ENCODE results near the gene POMZP3.
"Not testable (repeated sequence)": the region's sequence is repeated elsewhere in the genome, so short reads cannot be mapped to it uniquely, and the experiment has no call there.

POMZP3 gene

DNA sequence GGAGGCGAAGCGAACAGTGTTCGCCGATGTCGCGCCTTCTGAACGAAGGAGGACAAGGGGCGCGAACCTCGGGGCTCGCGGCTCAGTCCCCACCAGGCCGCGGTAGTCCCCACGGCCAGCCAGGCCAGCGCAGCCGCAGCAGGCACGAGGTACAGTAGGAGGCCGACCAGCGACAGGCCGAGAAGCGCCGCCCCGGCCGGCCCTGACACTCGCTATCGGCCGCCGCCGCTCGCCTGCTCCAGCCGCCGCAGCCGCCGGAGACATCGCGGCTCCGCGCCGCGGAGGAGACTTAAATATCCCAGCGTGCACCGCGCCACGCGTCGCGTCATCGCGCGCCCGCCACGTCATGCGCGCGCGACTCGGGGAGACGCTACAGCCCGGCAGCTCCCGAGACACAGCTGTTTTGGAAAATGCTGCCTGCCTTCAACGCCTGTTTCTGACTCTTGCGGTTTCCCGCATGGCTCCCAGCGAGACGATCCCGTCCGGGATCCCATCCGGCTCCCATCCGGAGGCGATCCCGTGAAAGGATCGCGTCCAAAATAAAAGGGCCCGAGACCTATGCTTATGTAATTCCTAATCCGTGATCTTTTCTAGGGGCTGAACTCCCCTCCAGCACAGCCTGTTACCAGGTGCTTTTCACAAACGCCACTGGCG is at the start of gene POMZP3:
Gene POMZP3, minus strand, starts transcription at position 291 of the 654 bp plus-strand sequence. CDS start 1,215 bp downstream, outside the sequence.
- Histone ChIP-seq H3K4me3 (ENCODE audit: low read length) (peak within 1 kb of the TSS; percentile 65), H3K9ac (ENCODE audit: low read length) (peak within 1 kb of the TSS; percentile 62)
- not testable (repeated sequence) for H3K27ac ChIP-seq (ENCODE audit: low read length); H3K9me3 ChIP-seq (ENCODE audit: control insufficient read depth, low read depth, low read length); H3K27me3 ChIP-seq (ENCODE audit: control insufficient read depth, insufficient read depth, low read length); H3K36me3 ChIP-seq (ENCODE audit: control insufficient read depth, low read depth, low read length); H3K4me1 ChIP-seq (ENCODE audit: control insufficient read depth, low read depth, low read length)

GRCh38 chr7:76675783-76676182 is 48.7 kb upstream of the POMZP3 start:
- H3K27ac ChIP-seq (ENCODE audit: low read length); H3K27me3 ChIP-seq (ENCODE audit: control insufficient read depth, insufficient read depth, low read length); H3K9ac ChIP-seq (ENCODE audit: low read length); H3K4me3 ChIP-seq (ENCODE audit: low read length); H3K4me1 ChIP-seq (ENCODE audit: control insufficient read depth, low read depth, low read length); H3K9me3 ChIP-seq (ENCODE audit: control insufficient read depth, low read depth, low read length); H3K36me3 ChIP-seq (ENCODE audit: control insufficient read depth, low read depth, low read length): not testable (repeated sequence)

- not testable (repeated sequence) for H3K4me3 ChIP-seq (ENCODE audit: low read length); H3K36me3 ChIP-seq (ENCODE audit: control insufficient read depth, low read depth, low read length); H3K4me1 ChIP-seq (ENCODE audit: control insufficient read depth, low read depth, low read length); H3K9me3 ChIP-seq (ENCODE audit: control insufficient read depth, low read depth, low read length); H3K27me3 ChIP-seq (ENCODE audit: control insufficient read depth, insufficient read depth, low read length)
- Histone ChIP-seq H3K27ac (ENCODE audit: low read length) (peak overlapping the region; percentile 94), H3K9ac (ENCODE audit: low read length) (peak overlapping the region; percentile 62)
These were observed 46.3 kb upstream of the POMZP3 start for GRCh38 chr7:76673346-76673745.

DNA sequence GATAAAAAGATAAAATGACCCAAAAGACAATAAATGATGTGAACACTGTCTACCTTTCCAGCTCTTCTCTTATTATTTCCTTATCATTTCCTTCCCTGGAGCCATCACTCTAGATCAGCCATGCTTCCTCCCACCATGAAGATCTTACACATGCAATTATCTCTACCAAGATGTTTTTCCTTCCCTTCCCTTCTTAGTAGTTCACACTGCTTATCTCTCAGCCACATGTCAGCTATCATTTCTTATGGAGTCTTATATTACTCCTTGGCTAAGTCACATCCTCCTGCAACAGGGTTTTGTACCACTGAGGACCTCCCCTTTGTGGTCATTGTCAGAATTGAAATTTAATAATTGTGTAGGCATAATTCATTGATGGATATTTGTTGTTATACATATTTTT is 32.1 kb upstream of the POMZP3 start:
- H3K9me3 ChIP-seq (ENCODE audit: control insufficient read depth, low read depth, low read length); H3K27me3 ChIP-seq (ENCODE audit: control insufficient read depth, insufficient read depth, low read length); H3K36me3 ChIP-seq (ENCODE audit: control insufficient read depth, low read depth, low read length); H3K9ac ChIP-seq (ENCODE audit: low read length); H3K4me1 ChIP-seq (ENCODE audit: control insufficient read depth, low read depth, low read length); H3K4me3 ChIP-seq (ENCODE audit: low read length); H3K27ac ChIP-seq (ENCODE audit: low read length): not testable (repeated sequence)

DNA sequence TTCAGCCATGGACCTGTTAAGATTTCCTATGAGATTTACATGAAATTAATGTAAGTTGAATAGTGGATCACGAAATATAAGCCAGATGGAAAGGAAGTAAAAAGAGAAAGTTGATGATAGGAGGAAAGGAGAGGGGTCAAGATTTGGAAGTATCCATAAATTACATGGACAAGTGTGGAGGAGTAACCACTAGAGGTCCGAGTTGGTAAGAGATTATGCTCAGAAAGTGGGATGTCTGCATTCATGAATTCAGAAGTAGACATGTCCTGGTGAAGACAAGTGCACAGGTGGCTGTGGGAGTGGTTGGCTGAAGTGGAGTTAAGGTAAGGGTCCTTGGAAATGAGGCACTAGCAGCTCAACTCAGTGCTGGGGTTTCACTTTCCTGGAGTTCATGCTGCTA is 29.3 kb upstream of the POMZP3 start:
- not testable (repeated sequence) for H3K9ac ChIP-seq (ENCODE audit: low read length); H3K36me3 ChIP-seq (ENCODE audit: control insufficient read depth, low read depth, low read length); H3K27me3 ChIP-seq (ENCODE audit: control insufficient read depth, insufficient read depth, low read length); H3K27ac ChIP-seq (ENCODE audit: low read length); H3K9me3 ChIP-seq (ENCODE audit: control insufficient read depth, low read depth, low read length); H3K4me3 ChIP-seq (ENCODE audit: low read length); H3K4me1 ChIP-seq (ENCODE audit: control insufficient read depth, low read depth, low read length)

- H3K4me1 ChIP-seq (ENCODE audit: control insufficient read depth, low read depth, low read length); H3K9ac ChIP-seq (ENCODE audit: low read length); H3K4me3 ChIP-seq (ENCODE audit: low read length); H3K27ac ChIP-seq (ENCODE audit: low read length); H3K27me3 ChIP-seq (ENCODE audit: control insufficient read depth, insufficient read depth, low read length); H3K9me3 ChIP-seq (ENCODE audit: control insufficient read depth, low read depth, low read length); H3K36me3 ChIP-seq (ENCODE audit: control insufficient read depth, low read depth, low read length): not testable (repeated sequence)
These were observed 15.5 kb upstream of the POMZP3 start for GRCh38 chr7:76642620-76643019.

DNA sequence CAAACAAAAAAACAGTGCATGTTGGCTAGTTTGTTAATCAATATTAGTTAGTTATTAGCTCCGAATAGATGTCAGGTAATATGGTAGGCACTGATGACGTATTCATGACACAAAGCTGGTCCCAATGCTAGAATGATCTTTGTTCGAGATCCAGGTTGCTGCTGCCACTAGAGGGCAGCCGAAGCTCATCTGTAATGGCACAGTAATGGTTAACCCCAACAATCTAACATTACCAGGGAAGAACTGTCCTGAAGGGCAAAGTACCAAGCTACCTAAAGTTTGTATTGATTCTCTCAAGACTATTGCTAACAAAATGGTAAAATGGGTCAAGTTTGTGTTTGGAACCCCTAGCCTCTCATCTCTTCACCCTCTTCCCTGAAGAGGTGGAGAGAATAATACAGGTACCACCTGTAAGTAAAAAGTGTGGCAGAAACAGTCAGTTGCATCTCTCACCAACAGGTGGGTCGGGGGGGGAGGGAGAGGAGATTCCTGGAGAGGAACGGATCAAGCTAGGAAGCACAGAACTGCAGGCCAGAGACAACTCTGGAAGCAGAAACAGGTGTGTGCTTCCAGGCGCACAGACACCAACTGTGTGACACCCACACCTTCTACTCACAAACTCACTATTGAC is 10.1 kb upstream of the POMZP3 start:
- H3K4me3 ChIP-seq (ENCODE audit: low read length); H3K27ac ChIP-seq (ENCODE audit: low read length); H3K4me1 ChIP-seq (ENCODE audit: control insufficient read depth, low read depth, low read length); H3K27me3 ChIP-seq (ENCODE audit: control insufficient read depth, insufficient read depth, low read length); H3K36me3 ChIP-seq (ENCODE audit: control insufficient read depth, low read depth, low read length); H3K9ac ChIP-seq (ENCODE audit: low read length); H3K9me3 ChIP-seq (ENCODE audit: control insufficient read depth, low read depth, low read length): not testable (repeated sequence)

DNA sequence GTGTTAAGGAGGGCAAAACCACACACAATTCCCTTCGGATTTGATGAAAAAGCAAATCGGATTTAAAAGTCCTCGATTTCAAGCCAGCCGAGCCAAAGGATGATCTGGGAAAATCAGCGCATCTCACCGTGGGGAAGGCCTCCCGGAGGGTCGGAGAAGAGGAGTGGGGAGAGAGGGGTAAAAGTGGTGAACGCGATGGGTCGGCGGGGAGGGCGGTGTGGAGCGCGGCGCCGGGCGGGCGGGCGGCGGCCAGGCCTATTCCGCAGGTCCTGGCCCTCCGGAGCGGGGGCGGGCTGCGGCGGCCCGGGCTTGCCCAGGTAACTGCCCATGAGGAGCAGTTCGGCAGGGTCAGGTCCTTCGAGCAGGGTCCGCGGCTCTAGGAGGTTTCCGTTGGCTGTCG is 498 bp downstream of the POMZP3 start:
- not testable (repeated sequence) for H3K36me3 ChIP-seq (ENCODE audit: control insufficient read depth, low read depth, low read length); H3K4me1 ChIP-seq (ENCODE audit: control insufficient read depth, low read depth, low read length); H3K27me3 ChIP-seq (ENCODE audit: control insufficient read depth, insufficient read depth, low read length); H3K27ac ChIP-seq (ENCODE audit: low read length); H3K9me3 ChIP-seq (ENCODE audit: control insufficient read depth, low read depth, low read length)
- H3K4me3 ChIP-seq (ENCODE audit: low read length), result peak overlapping the region; percentile 65
- H3K9ac ChIP-seq (ENCODE audit: low read length), result peak overlapping the region; percentile 61

DNA sequence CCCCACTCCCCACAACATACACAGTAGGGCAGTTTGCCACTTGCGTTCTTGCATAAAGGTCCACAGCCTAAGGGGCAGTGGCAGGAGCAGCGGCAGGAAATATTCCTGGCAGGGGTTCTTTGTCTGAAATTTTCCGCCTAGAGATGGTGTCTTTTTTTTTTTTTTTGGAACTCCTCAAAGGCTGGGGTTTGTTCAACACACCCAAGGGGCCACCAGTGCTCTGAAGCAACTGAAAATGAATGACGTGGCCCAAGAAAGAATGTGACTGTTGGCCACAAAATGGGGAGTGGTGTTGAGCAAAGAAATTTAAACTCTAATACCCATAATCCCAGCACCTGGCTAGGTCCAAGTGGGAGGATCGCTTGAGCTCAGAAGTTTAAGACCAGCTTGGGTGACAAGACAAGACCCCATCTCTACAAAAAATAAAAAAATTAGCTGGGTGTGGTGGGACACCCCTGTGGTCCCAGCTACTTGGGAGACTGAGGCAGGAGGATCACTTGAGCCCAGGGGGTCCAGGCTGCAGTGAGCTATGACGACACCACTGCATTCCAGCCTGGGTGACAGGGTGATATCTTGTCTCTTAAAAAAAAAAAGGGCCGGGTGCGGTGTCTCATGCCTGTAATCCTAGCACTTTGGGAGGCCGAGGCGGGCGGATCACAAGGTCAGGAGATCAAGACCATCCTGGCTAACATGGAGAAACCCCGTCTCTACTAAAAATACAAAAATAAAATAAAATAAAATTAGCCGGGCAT is 7.5 kb downstream of the POMZP3 start:
- not testable (repeated sequence) for H3K27me3 ChIP-seq (ENCODE audit: control insufficient read depth, insufficient read depth, low read length); H3K9me3 ChIP-seq (ENCODE audit: control insufficient read depth, low read depth, low read length); H3K4me3 ChIP-seq (ENCODE audit: low read length); H3K9ac ChIP-seq (ENCODE audit: low read length); H3K36me3 ChIP-seq (ENCODE audit: control insufficient read depth, low read depth, low read length); H3K4me1 ChIP-seq (ENCODE audit: control insufficient read depth, low read depth, low read length); H3K27ac ChIP-seq (ENCODE audit: low read length)

DNA sequence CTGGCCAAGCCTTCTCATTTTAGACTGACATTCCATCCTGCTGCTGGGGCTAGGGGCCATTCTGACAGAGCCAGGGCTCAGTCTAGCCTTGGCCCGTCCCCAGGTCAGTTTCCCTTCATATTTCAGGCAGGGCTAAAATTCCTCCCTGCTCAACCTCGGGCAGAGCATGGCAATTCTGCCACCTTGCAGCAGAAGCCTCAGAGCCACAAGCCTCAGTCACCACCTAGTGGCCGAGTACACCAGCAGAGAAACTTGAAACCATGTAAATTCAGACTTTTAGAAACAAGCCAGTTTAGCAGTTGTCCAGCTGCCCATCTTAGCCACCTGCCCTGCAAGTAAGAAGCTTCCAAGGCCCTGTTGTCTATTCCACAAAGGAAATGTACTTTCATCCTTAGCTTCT is 13.3 kb downstream of the POMZP3 start:
- H3K9me3 ChIP-seq (ENCODE audit: control insufficient read depth, low read depth, low read length); H3K4me1 ChIP-seq (ENCODE audit: control insufficient read depth, low read depth, low read length); H3K9ac ChIP-seq (ENCODE audit: low read length); H3K4me3 ChIP-seq (ENCODE audit: low read length); H3K27ac ChIP-seq (ENCODE audit: low read length); H3K27me3 ChIP-seq (ENCODE audit: control insufficient read depth, insufficient read depth, low read length); H3K36me3 ChIP-seq (ENCODE audit: control insufficient read depth, low read depth, low read length): not testable (repeated sequence)

DNA sequence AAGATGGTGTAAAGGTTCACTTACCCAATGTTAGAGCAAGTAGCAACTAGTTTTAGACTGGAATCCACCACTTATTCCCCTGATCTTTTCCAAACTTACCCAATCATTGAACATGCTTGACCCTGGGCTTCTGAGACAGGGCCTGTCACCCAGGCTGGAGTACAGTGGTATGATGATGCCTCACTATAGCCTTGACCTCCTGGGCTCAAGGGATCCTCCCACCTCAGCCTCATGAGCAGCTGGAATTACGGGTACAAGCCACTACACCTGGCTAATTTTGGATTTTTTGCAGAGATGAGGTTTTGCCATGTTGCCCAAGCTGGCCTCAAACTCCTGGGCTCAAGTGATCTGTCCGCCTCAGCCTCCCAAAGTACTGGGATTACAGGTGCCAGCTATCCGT is 14.8 kb downstream of the POMZP3 start:
- H3K9ac ChIP-seq (ENCODE audit: low read length); H3K4me1 ChIP-seq (ENCODE audit: control insufficient read depth, low read depth, low read length); H3K4me3 ChIP-seq (ENCODE audit: low read length); H3K9me3 ChIP-seq (ENCODE audit: control insufficient read depth, low read depth, low read length); H3K27me3 ChIP-seq (ENCODE audit: control insufficient read depth, insufficient read depth, low read length); H3K27ac ChIP-seq (ENCODE audit: low read length); H3K36me3 ChIP-seq (ENCODE audit: control insufficient read depth, low read depth, low read length): not testable (repeated sequence)

DNA sequence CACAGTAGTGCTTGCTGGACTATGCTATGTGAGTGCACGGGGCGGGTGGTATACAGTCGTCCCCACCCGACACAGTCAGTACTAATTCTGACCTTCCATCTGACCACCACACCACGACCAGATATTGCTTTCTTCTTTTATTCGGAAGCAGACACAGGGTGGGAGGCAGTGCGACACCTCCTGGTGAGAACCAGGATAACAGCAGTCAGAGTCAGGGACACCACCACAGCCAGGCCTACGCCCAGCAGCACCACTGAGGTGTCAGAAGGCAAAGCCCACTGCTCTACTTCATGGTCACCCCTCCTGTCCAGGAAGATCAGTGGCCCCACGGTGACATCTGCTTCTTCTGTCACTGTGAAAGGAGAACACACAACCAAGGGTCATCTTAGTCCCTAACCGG is 17.2 kb downstream of the POMZP3 start:
- H3K36me3 ChIP-seq (ENCODE audit: control insufficient read depth, low read depth, low read length); H3K4me3 ChIP-seq (ENCODE audit: low read length); H3K27ac ChIP-seq (ENCODE audit: low read length); H3K9me3 ChIP-seq (ENCODE audit: control insufficient read depth, low read depth, low read length); H3K27me3 ChIP-seq (ENCODE audit: control insufficient read depth, insufficient read depth, low read length); H3K4me1 ChIP-seq (ENCODE audit: control insufficient read depth, low read depth, low read length); H3K9ac ChIP-seq (ENCODE audit: low read length): not testable (repeated sequence)
